HEK293T (cell line): ENCODE results near the gene TBR1.
A peak's percentile ranks its signal among the peaks of the same experiment; 100 is the strongest.

Experiments used
- CTCF ChIA-PET: fragments of 350-600 bp; formaldehyde crosslinking; extraction: SDS; loops from one replicate; lab custom pipeline; 2021; ENCODE audit warnings: antibody characterized with exemption, inconsistent platforms; lab: Yijun Ruan, JAX
- POLR2A ChIA-PET: fragments of 350-600 bp; formaldehyde crosslinking; extraction: SDS; loops from one replicate; lab custom pipeline; 2020; ENCODE audit warnings: antibody characterized with exemption, inconsistent platforms; lab: Yijun Ruan, JAX
- DNase-seq: peaks from one replicate; pipeline ENCODE4 v3.0.0; 2012; ENCODE audit warnings: mixed read lengths; ENCODE audit errors: extremely low spot score
- ARNT ChIP-seq: fragments of 450-650 bp; IDR thresholded peaks from 2 replicates; pipeline ENCODE4 v1.6.1; 2017; ENCODE audit warnings: mild to moderate bottlenecking
- BHLHE40 ChIP-seq: fragments of 450-650 bp; IDR thresholded peaks from 2 replicates; pipeline ENCODE4 v1.6.1; 2016; ENCODE audit warnings: mild to moderate bottlenecking, moderate library complexity, borderline replicate concordance
- CTBP1 ChIP-seq: fragments of 450-650 bp; IDR thresholded peaks from 2 replicates; pipeline ENCODE4 v1.6.1; 2016; ENCODE audit warnings: borderline replicate concordance
- ELF4 ChIP-seq: fragments of 450-650 bp; IDR thresholded peaks from 2 replicates; pipeline ENCODE4 v1.6.1; 2017; ENCODE audit warnings: antibody characterized with exemption
- FOXA1 ChIP-seq: fragments of 450-650 bp; IDR thresholded peaks from 2 replicates; pipeline ENCODE4 v1.6.1; 2016; ENCODE audit warnings: mild to moderate bottlenecking
- FOXK2 ChIP-seq: fragments of 450-650 bp; IDR thresholded peaks from 2 replicates; pipeline ENCODE4 v1.6.1; 2016; ENCODE audit warnings: mild to moderate bottlenecking
- FOXM1 ChIP-seq: fragments of 450-650 bp; IDR thresholded peaks from 2 replicates; pipeline ENCODE4 v1.6.1; 2017; ENCODE audit warnings: mild to moderate bottlenecking, borderline replicate concordance
- HDGF ChIP-seq: fragments of 450-650 bp; IDR thresholded peaks from 2 replicates; pipeline ENCODE4 v1.6.1; 2017; ENCODE audit warnings: antibody characterized with exemption, borderline replicate concordance
- L3MBTL2 ChIP-seq: fragments of 450-650 bp; conservative IDR thresholded peaks from 2 replicates; pipeline ENCODE4 v1.6.1; 2016; ENCODE audit warnings: mild to moderate bottlenecking
- LEF1 ChIP-seq: fragments of 450-650 bp; IDR thresholded peaks from 2 replicates; pipeline ENCODE4 v1.6.1; 2017; ENCODE audit warnings: mild to moderate bottlenecking, borderline replicate concordance
- NFRKB ChIP-seq: fragments of 450-650 bp; IDR thresholded peaks from 2 replicates; pipeline ENCODE4 v1.6.1; 2016; ENCODE audit warnings: mild to moderate bottlenecking, moderate library complexity
- PKNOX1 ChIP-seq: fragments of 450-650 bp; IDR thresholded peaks from 2 replicates; pipeline ENCODE4 v1.6.1; 2016
- SP1 ChIP-seq: fragments of 450-650 bp; IDR thresholded peaks from 2 replicates; pipeline ENCODE4 v1.6.1; 2017
- SUZ12 ChIP-seq: fragments of 450-650 bp; IDR thresholded peaks from 2 replicates; pipeline ENCODE4 v1.6.1; 2016; ENCODE audit warnings: mild to moderate bottlenecking
- TARDBP ChIP-seq: fragments of 450-650 bp; IDR thresholded peaks from 2 replicates; pipeline ENCODE4 v1.6.1; 2016
- ZNF384 ChIP-seq: fragments of 450-650 bp; IDR thresholded peaks from 2 replicates; pipeline ENCODE4 v1.6.1; 2016

The TBR1 gene

GRCh38 chr2:161407597-161407996 is 8.5 kb upstream of the TBR1 start:
- DNase-seq, result no peak
- TF ChIP-seq ELF4, result no peak
- no peak for TF ChIP-seq FOXK2
- TF ChIP-seq TARDBP, result no peak
- no peak for TF ChIP-seq PKNOX1
- no peak for TF ChIP-seq HDGF
- TF ChIP-seq SUZ12, result no peak
- no peak for TF ChIP-seq SP1
- TF ChIP-seq BHLHE40, result no peak
- no peak for TF ChIP-seq L3MBTL2
- no peak for TF ChIP-seq CTBP1
- no peak for TF ChIP-seq NFRKB
- TF ChIP-seq ZNF384, result no peak
- POLR2A ChIA-PET, result no interaction called here
- CTCF ChIA-PET, result no interaction called here

- no peak for DNase-seq
- ChIA-PET POLR2A (no interaction called here), CTCF (no interaction called here)
- no peak for TF ChIP-seq ELF4
- no peak for TF ChIP-seq FOXA1
Observed at GRCh38 chr2:161409308-161409907, 6.7 kb upstream of the TBR1 start.

- TF ChIP-seq SUZ12 (no peak), FOXA1 (no peak), HDGF (no peak), ARNT (no peak), SP1 (no peak), PKNOX1 (no peak), LEF1 (no peak), TARDBP (no peak), BHLHE40 (no peak)
- DNase-seq, result no peak
- ChIA-PET POLR2A (no interaction called here), CTCF (no interaction called here)
Observed at GRCh38 chr2:161412346-161412745, 3.8 kb upstream of the TBR1 start.

GRCh38 chr2:161414042-161415033 is 1.8 kb upstream of the TBR1 start:
- DNase-seq, result peak; percentile 56
- peak; percentile 90 for TF ChIP-seq L3MBTL2
- no peak for TF ChIP-seq FOXK2
- ChIA-PET POLR2A (interaction anchor here (1.0 to 1.2 kb wide), 2 partner anchors 106 to 162 kb away, joined by 3 to 7 read pairs; partner anchors contain the start of gene PSMD14), CTCF (interaction anchor here (0.6 kb wide), 1 partner anchor 125 kb away, joined by 3 read pairs; no protein-coding TSS in a partner anchor)

GRCh38 chr2:161415034-161415986 is 787 bp upstream of the TBR1 start:
- CTCF ChIA-PET, result no interaction called here
- TF ChIP-seq NFRKB (no peak), BHLHE40 (no peak), SUZ12 (no peak), ARNT (no peak), CTBP1 (no peak), LEF1 (no peak), PKNOX1 (no peak), SP1 (no peak), L3MBTL2 (no peak; the same call in 1 of the 2 replicates), TARDBP (no peak), ZNF384 (no peak), FOXM1 (no peak)
- no peak for DNase-seq
- POLR2A ChIA-PET, result interaction anchor here (1.2 kb wide), 2 partner anchors 107 kb away, joined by 3 to 7 read pairs; partner anchors contain the start of gene PSMD14
